ENCODE results near the gene PHC3. TPM values are rescaled to one million over a fixed set of nuclear protein-coding genes. Genes with fewer than 3 reads are reported as not detected.

Gene PHC3
- total and polyA plus RNA-seq, 2 of the 13 experiments (the other 11 are each of a cell fraction or from before 2014, with no cell fraction given), result 24.1 to 49.0 TPM

- no peak for TF ChIP-seq ZNF12 (CRISPR knock-in tag; IDR thresholded peaks at IDR 0.05)
These were observed 70.3 kb downstream of the PHC3 start (continued) for GRCh38 chr3:170111147-170111771.

- FAIRE-seq (no peak), DNase-seq (ENCODE audit: low spot score) (no peak), ATAC-seq (no peak)
- H3K4me2 ChIP-seq (ENCODE audit: low read depth, low read length), result no peak overlapping the region
- H3K4me3 ChIP-seq (replicated peaks in 1 of 3; ENCODE audit: insufficient read depth in 1 of 3, low read depth in 2 of 3, low read length in 3 of 3), result no peak overlapping the region
- no TSS peak for BruUV-seq (replicated peaks)
- no peaks in the 10 kb centered on the region for H3K27me3 ChIP-seq (ENCODE audit: control insufficient read depth in 1 of 2, insufficient read depth in 2 of 2, low read length in 2 of 2)
- no peaks in the 10 kb centered on the region for H3K4me1 ChIP-seq (ENCODE audit: insufficient read depth, low read length)
- CTCF ChIA-PET (ENCODE audit: low intra/inter-chr PET ratio, low total read pairs), result no interaction called here
- 96% methylated on average over 2 of the region's 2 CpGs for WGBS (ENCODE audit: low lambda C conversion rate)
- peaks cover 0 to 28% of the 10 kb centered on the region in 2 experiments; a peak in 4 of 5 replicates for H3K36me3 ChIP-seq (replicated peaks in 1 of 2; ENCODE audit: control insufficient read depth in 1 of 2, insufficient read depth in 2 of 2, low read length in 2 of 2)
- H3K9me3 ChIP-seq (ENCODE audit: low read length), result no peaks in the 10 kb centered on the region
- no peaks in the 10 kb centered on the region for H3K79me2 ChIP-seq (ENCODE audit: insufficient read depth, low read length)
- no peak overlapping the region for H3K9ac ChIP-seq (ENCODE audit: insufficient read depth, low read depth, low read length)
- in situ Hi-C loops (cut with HindIII; ENCODE audit: extremely low pct_ligation_motif_present, low pct_unique_long_range_greater_than_20kb) (no loop called here), intact Hi-C loops (cut with micrococcal nuclease; ENCODE audit: unreplicated experiment) (no loop called here)
- POLR2A ChIA-PET, result no interaction called here
- no peak overlapping the region for H3K27ac ChIP-seq (ENCODE audit: extremely low read length, insufficient read depth, low read length)
- H2AFZ ChIP-seq (ENCODE audit: low read length), result no peak overlapping the region
- TF ChIP-seq ZNF207 (IDR thresholded peaks at IDR 0.05; ENCODE audit: borderline replicate concordance) (no peak), GABPB1 (CRISPR knock-in tag; IDR thresholded peaks at IDR 0.05) (no peak), ZMYM2 (CRISPR knock-in tag; IDR thresholded peaks at IDR 0.05) (no peak), RBM22 (optimal IDR thresholded peaks at IDR 0.05; ENCODE audit: low read length) (no peak), MIXL1 (CRISPR knock-in tag; IDR thresholded peaks at IDR 0.05) (no peak), TGIF2 (CRISPR knock-in tag; IDR thresholded peaks at IDR 0.05) (no peak), ATRX (CRISPR knock-in tag; IDR thresholded peaks at IDR 0.05; ENCODE audit: borderline replicate concordance) (no peak), ARNTL (CRISPR knock-in tag; IDR thresholded peaks at IDR 0.05) (no peak), MAX (IDR thresholded peaks at IDR 0.05) (no peak), UBTF (CRISPR knock-in tag; IDR thresholded peaks at IDR 0.05) (no peak), TCF12 (IDR thresholded peaks at IDR 0.05) (no peak), TCF12 (CRISPR knock-in tag; IDR thresholded peaks at IDR 0.05) (no peak), ARHGAP35 (CRISPR knock-in tag; IDR thresholded peaks at IDR 0.05; ENCODE audit: borderline replicate concordance) (no peak), ISX (CRISPR knock-in tag; conservative IDR thresholded peaks at IDR 0.05) (no peak)
- no peaks in the 10 kb centered on the region for H4K20me1 ChIP-seq (ENCODE audit: insufficient read depth, low read length)
These were observed 71.8 kb downstream of the PHC3 start for GRCh38 chr3:170109579-170110293.
